PC-3 (cell line): Measurements from ENCODE around the gene TRIM71.

Source experiments
- CTCF ChIP-seq: fragments of 300-600 bp; sonication (generic); conservative IDR thresholded peaks from 2 replicates; pipeline ENCODE4 v1.5.1; 2017; ENCODE audit warnings: antibody characterized with exemption, low read depth, mild to moderate bottlenecking, low read length
- EZH2 ChIP-seq: fragments of 300-600 bp; sonication (generic); IDR thresholded peaks from one replicate; pipeline ENCODE4 v1.6.1; 2017; ENCODE audit warnings: antibody characterized with exemption, mild to moderate bottlenecking, low read length; ENCODE audit not compliant: unreplicated experiment

- TF ChIP-seq CTCF (no peak), EZH2 (no peak)
These were observed 47.6 kb downstream of the TRIM71 start for GRCh38 chr3:32865383-32865782.
